GM12878 (cell line): ENCODE data around the gene FTO. TPM values are rescaled to one million over a fixed set of nuclear protein-coding genes. Genes with fewer than 3 reads are reported as not detected.

Source experiments
- ATAC-seq: fragments of 200-7000 bp; cut with Tn5 transposase; 3 replicates; pipeline ENCODE4 v1.9.1; 2020; ENCODE audit warnings: mild to moderate bottlenecking, moderate library complexity
- BruUV-seq: library from RNA; stranded (reverse); fragments of 400-500 nt; replicated peaks from 2 replicates; lab custom pipeline; 2021; lab: Mats Ljungman, UMichigan
- CTCF ChIA-PET: fragments of 300-600 bp; sonication (Branson Sonifier 250); formaldehyde crosslinking; extraction: SDS; loops from one replicate; lab custom pipeline; 2021; ENCODE audit warnings: inconsistent platforms; lab: Yijun Ruan, JAX
- POLR2A ChIA-PET: fragments of 350-600 bp; formaldehyde crosslinking; extraction: SDS; loops from one replicate; lab custom pipeline; 2021; ENCODE audit warnings: inconsistent platforms; lab: Charles Lee
- RAD21 ChIA-PET: fragments of 300-600 bp; sonication (Branson Sonifier 250); formaldehyde crosslinking; loops from one replicate; lab custom pipeline; 2023; ENCODE audit warnings: antibody characterized with exemption; ENCODE audit not compliant: unreplicated experiment; lab: Charles Lee
- SMC1A ChIA-PET: fragments of 300-600 bp; sonication (Branson Sonifier 250); formaldehyde crosslinking; loops from one replicate; lab custom pipeline; 2023; ENCODE audit not compliant: unreplicated experiment, uncharacterized antibody; lab: Charles Lee
- DNase-seq: peaks from one replicate; pipeline ENCODE4 v3.0.0-alpha.2; 2011; ENCODE audit warnings: low read depth, low spot score
- FAIRE-seq: peaks from 3 replicates; lab custom pipeline; 2011; peaks lifted over from hg19 to GRCh38; lab: Jason Lieb, UNC
- H2AFZ ChIP-seq: 2 replicates; pipeline ENCODE4 v1.6.0; 2011; ENCODE audit warnings: low read depth, low read length, control low read depth; ENCODE audit not compliant: control insufficient read depth
- H3K27ac ChIP-seq: 2 replicates; pipeline ENCODE4 v1.5.1; 2011; ENCODE audit warnings: control low read depth; ENCODE audit not compliant: control insufficient read depth, insufficient read depth
- H3K27me3 ChIP-seq, 2 experiments: replicated peaks in 1 of 2; 2 replicates each; pipeline versions ENCODE4 v1.6.0 to v1.6.1; 2011; ENCODE audit warnings: low read length in 1 of 2; ENCODE audit not compliant: control insufficient read depth in 2 of 2, insufficient read depth in 2 of 2
- H3K36me3 ChIP-seq, 2 experiments: 2 replicates each; pipeline ENCODE4 v1.5.1; 2011; ENCODE audit warnings: low read length in 1 of 2; ENCODE audit not compliant: control insufficient read depth in 2 of 2, insufficient read depth in 2 of 2
- H3K4me1 ChIP-seq: 2 replicates; pipeline ENCODE4 v1.6.1; 2011; ENCODE audit warnings: mild to moderate bottlenecking, low read length, moderate library complexity, mixed read lengths; ENCODE audit not compliant: control insufficient read depth, insufficient read depth
- H3K4me2 ChIP-seq: 2 replicates; pipeline ENCODE4 v1.6.0; 2011; ENCODE audit warnings: control low read depth; ENCODE audit not compliant: control insufficient read depth, insufficient read depth
- H3K4me3 ChIP-seq: fragments of 200-600 bp; sonication (generic); 2 replicates; pipeline ENCODE4 v1.5.1; 2016
- H3K79me2 ChIP-seq: 2 replicates; pipeline ENCODE4 v1.6.0; 2011; ENCODE audit warnings: low read length; ENCODE audit not compliant: control insufficient read depth, insufficient read depth
- H3K9ac ChIP-seq: 2 replicates; pipeline ENCODE4 v1.8.0; 2011; ENCODE audit warnings: low read length, control low read depth, mixed read lengths; ENCODE audit not compliant: control insufficient read depth, insufficient read depth
- H3K9me3 ChIP-seq: replicated peaks from 3 replicates; pipeline ENCODE4 v1.5.1; 2011; ENCODE audit warnings: mild to moderate bottlenecking, low read length; ENCODE audit not compliant: control insufficient read depth, insufficient read depth
- H4K20me1 ChIP-seq: 2 replicates; pipeline ENCODE4 v1.6.0; 2011; ENCODE audit not compliant: control insufficient read depth, insufficient read depth
- BACH1 ChIP-seq: fragments of 450-650 bp; IDR thresholded peaks from 2 replicates; pipeline ENCODE4 v1.6.1; 2017; ENCODE audit warnings: mild to moderate bottlenecking, borderline replicate concordance
- GABPA ChIP-seq: IDR thresholded peaks from 2 replicates; pipeline ENCODE4 v1.6.1; 2014; ENCODE audit warnings: antibody characterized with exemption, low read depth, mild to moderate bottlenecking, inconsistent platforms
- GATAD2B ChIP-seq: fragments of 450-650 bp; conservative IDR thresholded peaks from 2 replicates; pipeline ENCODE4 v1.6.1; 2017; ENCODE audit warnings: low read depth, mild to moderate bottlenecking, moderate library complexity
- HCFC1 ChIP-seq: fragments of 150-350 bp; IDR thresholded peaks from 2 replicates; pipeline ENCODE4 v1.6.1; 2014; ENCODE audit warnings: low read length
- PAX5 ChIP-seq: IDR thresholded peaks from 2 replicates; pipeline ENCODE4 v1.6.1; 2011; ENCODE audit warnings: low read depth, low read length, borderline replicate concordance
- PML ChIP-seq: IDR thresholded peaks from 2 replicates; pipeline ENCODE4 v1.6.1; 2012; ENCODE audit warnings: low read length, inconsistent platforms
- RAD21 ChIP-seq: IDR thresholded peaks from 2 replicates; pipeline ENCODE4 v1.6.1; 2011; ENCODE audit warnings: mild to moderate bottlenecking, low read depth, low read length, moderate library complexity; ENCODE audit not compliant: insufficient read depth
- RCOR1 ChIP-seq: conservative IDR thresholded peaks from 2 replicates; pipeline ENCODE4 v1.6.1; 2012; ENCODE audit warnings: low read depth, low read length, improper control_type of control experiment
- RFX5 ChIP-seq: IDR thresholded peaks from 2 replicates; pipeline ENCODE4 v1.6.1; 2011; ENCODE audit warnings: low read depth, low read length, improper control_type of control experiment
- SIX5 ChIP-seq: IDR thresholded peaks from 2 replicates; pipeline ENCODE4 v1.6.1; 2011; ENCODE audit warnings: mild to moderate bottlenecking, low read depth, low read length, moderate library complexity; ENCODE audit not compliant: severe bottlenecking
- SPI1 ChIP-seq: IDR thresholded peaks from 2 replicates; pipeline ENCODE4 v1.6.1; 2011; ENCODE audit warnings: low read depth, mild to moderate bottlenecking, low read length, moderate library complexity, borderline replicate concordance; ENCODE audit not compliant: insufficient read depth
- TARDBP ChIP-seq: IDR thresholded peaks from 2 replicates; pipeline ENCODE4 v1.6.1; 2016; ENCODE audit warnings: borderline replicate concordance
- ZNF217 ChIP-seq: fragments of 450-650 bp; IDR thresholded peaks from 2 replicates; pipeline ENCODE4 v1.6.1; 2017; ENCODE audit warnings: antibody characterized with exemption, mild to moderate bottlenecking
- ZNF24 ChIP-seq: fragments of 450-650 bp; IDR thresholded peaks from 2 replicates; pipeline ENCODE4 v1.6.1; 2017; ENCODE audit warnings: antibody characterized with exemption, mild to moderate bottlenecking
- ZNF274 ChIP-seq: IDR thresholded peaks from one replicate; pipeline ENCODE4 v1.8.0; 2011; ENCODE audit not compliant: insufficient read length, insufficient read depth
- ZNF622 ChIP-seq: fragments of 450-650 bp; IDR thresholded peaks from 2 replicates; pipeline ENCODE4 v1.6.1; 2017; ENCODE audit warnings: mild to moderate bottlenecking, inconsistent platforms
- WGBS: methylation state at CpG from one replicate; pipeline ENCODE4 v1.1.6; 2016; ENCODE audit warnings: low lambda C conversion rate; ENCODE audit not compliant: insufficient replicate concordance, insufficient coverage; ENCODE audit errors: missing lambda C conversion rate; 5-methylcytosine and 5-hydroxymethylcytosine counted together
- in situ Hi-C: fragments of 300-500 bp; cut with MboI; formaldehyde crosslinking; loops from 9 replicates; pipeline ENCODE4 v1.14.3; 2018; ENCODE audit warnings: mixed read lengths
- intact Hi-C: fragments of 100-400 bp; cut with micrococcal nuclease; formaldehyde crosslinking; loops from one replicate; pipeline ENCODE4 v1.14.2; 2022; ENCODE audit not compliant: unreplicated experiment
- polyA plus RNA-seq, 11 experiments: library from polyadenylated mRNA; depleted of rRNA in 4 of 11; unstranded in 6 of 11; stranded (reverse) in 5 of 11; fragments of >200 nt; fragmentation: Nextera tagmentation in 4 of 11; fragmentation: Illumina TruSeq in 1 of 11; extraction: Ambion mirVana in 4 of 11; extraction: Trizol in 1 of 11; gene quantifications; 1 replicate in 1 of 11; 2 replicates in 10 of 11; pipeline versions ENCODE4 v1.2.1 to v1.2.3, GENCODE V29; 2011 to 2016; ENCODE audit warnings: inconsistent platforms in 2 of 11, missing spikeins in 2 of 11, low read depth in 1 of 11
- total RNA-seq, 4 experiments: library from RNA; depleted of rRNA in 3 of 4; stranded (reverse); fragments of >200 nt in 3 of 4; fragmentation: Illumina TruSeq in 1 of 4; extraction: Trizol in 1 of 4; gene quantifications; 2 replicates each; pipeline versions ENCODE4 v1.2.1 to v1.2.3, GENCODE V29; 2013 to 2021
- TF ChIP-seq, protein P1 (sequence below): fragments of 450-650 bp; IDR thresholded peaks from 2 replicates; pipeline ENCODE4 v1.6.1; 2017; ENCODE audit warnings: low read depth, mild to moderate bottlenecking, moderate library complexity
- TF ChIP-seq, protein P2 (sequence below): fragments of 150-350 bp; IDR thresholded peaks from 2 replicates; pipeline ENCODE4 v1.6.1; 2014; ENCODE audit warnings: mild to moderate bottlenecking, low read depth, low read length

FTO gene
- total and polyA plus RNA-seq, 10 of the 15 experiments (the other 5 are each of a cell fraction or from before 2014, with no cell fraction given): 20.1 to 55.0 (median 47.0) TPM

DNA sequence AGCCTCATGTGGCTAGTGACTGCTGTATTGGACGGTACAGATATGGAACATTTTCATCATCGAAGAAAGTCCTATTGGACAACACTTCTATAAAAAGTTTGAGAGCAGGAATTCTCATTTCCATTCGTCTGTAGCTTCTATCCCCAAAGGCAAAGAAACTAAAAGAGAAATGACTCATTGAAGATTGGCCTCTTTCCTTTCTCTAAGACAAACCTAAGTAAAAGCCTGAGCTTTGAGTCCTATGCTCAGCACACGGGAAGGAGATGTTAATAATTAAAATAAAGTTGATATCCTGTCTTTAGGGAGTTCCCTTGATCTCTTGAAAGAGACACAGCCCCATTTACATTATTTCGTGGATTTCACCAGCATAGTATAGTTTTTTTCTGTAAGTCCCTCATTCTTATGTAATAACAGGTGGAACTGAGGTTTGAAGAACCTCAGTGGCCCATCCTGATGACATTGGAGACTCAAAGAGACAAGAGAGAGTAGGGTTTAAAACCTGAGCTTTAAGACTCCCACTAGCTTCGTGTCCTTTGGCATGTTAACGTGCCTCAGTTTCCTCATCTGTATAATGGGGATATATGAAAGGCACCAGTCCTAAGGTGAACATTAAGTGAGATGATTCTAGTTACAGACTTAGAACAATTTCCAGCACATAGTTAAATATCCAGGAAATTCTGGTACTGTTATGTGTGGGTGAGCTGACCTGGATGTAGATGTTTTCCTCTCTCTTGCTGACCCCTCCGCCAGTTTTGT is 408.7 kb downstream of the FTO start:
- H3K79me2 ChIP-seq: no peaks in the 10 kb centered on the region
- no peak overlapping the region for H3K4me2 ChIP-seq
- no peaks in the 10 kb centered on the region for H3K27me3 ChIP-seq
- no peak for DNase-seq
- in situ Hi-C loops (no loop called here), intact Hi-C loops (no loop called here)
- H3K27ac ChIP-seq: no peak overlapping the region
- H3K9ac ChIP-seq: no peak overlapping the region
- 84% methylated on average over 8 of the region's 8 CpGs for WGBS
- FAIRE-seq: no peak
- H4K20me1 ChIP-seq: no peaks in the 10 kb centered on the region
- no peak for ATAC-seq
- no peaks in the 10 kb centered on the region for H3K9me3 ChIP-seq
- H3K4me1 ChIP-seq: no peaks in the 10 kb centered on the region
- H3K36me3 ChIP-seq: no peaks in the 10 kb centered on the region
- TF ChIP-seq HCFC1 (no peak), RAD21 (no peak), ZNF274 (no peak), SPI1 (no peak), PML (no peak), ZNF217 (no peak), PAX5 (no peak), BACH1 (no peak), GATAD2B (no peak)
- ChIA-PET CTCF (no interaction called here), RAD21 (no interaction called here), POLR2A (no interaction called here), SMC1A (no interaction called here)
- BruUV-seq: no TSS peak
- H3K4me3 ChIP-seq: no peak overlapping the region
- H2AFZ ChIP-seq: no peak overlapping the region

DNA sequence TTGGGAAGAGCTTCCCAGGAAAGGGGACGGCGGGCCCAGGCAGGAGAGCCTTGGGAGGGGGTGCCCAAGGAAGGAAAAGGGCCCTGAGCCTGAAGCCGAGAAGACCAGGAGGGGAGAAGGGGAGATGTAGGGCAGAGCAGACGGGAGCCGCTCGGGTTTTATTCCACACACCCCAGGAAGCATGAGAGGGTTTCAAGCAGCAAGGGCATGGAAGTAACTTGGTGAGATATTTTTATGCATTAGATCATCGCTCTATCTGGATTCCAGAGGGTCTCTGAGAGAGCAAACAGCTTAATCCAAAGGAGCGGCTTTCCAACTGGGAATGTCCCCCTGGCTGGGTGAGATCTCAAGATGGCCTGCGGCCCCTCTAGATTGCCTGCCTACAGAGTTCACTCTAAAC is 411.6 kb downstream of the FTO start:
- CTCF ChIA-PET: no interaction called here

More for the DNA sequence above, 411.6 kb downstream of the FTO start:
- no peaks in the 10 kb centered on the region for H3K9me3 ChIP-seq
- BruUV-seq: no TSS peak
- no peak overlapping the region for H3K4me3 ChIP-seq
- 98% methylated on average over 6 of the region's 9 CpGs for WGBS
- in situ Hi-C loops: no loop called here
- no peak for FAIRE-seq
- ChIA-PET SMC1A (no interaction called here), POLR2A (no interaction called here), RAD21 (no interaction called here)
- intact Hi-C loops: no loop called here
- H4K20me1 ChIP-seq: no peaks in the 10 kb centered on the region
- no peak overlapping the region for H3K4me2 ChIP-seq
- H3K36me3 ChIP-seq: no peaks in the 10 kb centered on the region
- TF ChIP-seq, protein P1, sequence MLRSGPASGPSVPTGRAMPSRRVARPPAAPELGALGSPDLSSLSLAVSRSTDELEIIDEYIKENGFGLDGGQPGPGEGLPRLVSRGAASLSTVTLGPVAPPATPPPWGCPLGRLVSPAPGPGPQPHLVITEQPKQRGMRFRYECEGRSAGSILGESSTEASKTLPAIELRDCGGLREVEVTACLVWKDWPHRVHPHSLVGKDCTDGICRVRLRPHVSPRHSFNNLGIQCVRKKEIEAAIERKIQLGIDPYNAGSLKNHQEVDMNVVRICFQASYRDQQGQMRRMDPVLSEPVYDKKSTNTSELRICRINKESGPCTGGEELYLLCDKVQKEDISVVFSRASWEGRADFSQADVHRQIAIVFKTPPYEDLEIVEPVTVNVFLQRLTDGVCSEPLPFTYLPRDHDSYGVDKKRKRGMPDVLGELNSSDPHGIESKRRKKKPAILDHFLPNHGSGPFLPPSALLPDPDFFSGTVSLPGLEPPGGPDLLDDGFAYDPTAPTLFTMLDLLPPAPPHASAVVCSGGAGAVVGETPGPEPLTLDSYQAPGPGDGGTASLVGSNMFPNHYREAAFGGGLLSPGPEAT: no peak
- TF ChIP-seq ZNF24 (no peak), ZNF622 (no peak), TARDBP (no peak), RFX5 (no peak), SIX5 (no peak), RCOR1 (no peak), GABPA (no peak)
- TF ChIP-seq, protein P2, sequence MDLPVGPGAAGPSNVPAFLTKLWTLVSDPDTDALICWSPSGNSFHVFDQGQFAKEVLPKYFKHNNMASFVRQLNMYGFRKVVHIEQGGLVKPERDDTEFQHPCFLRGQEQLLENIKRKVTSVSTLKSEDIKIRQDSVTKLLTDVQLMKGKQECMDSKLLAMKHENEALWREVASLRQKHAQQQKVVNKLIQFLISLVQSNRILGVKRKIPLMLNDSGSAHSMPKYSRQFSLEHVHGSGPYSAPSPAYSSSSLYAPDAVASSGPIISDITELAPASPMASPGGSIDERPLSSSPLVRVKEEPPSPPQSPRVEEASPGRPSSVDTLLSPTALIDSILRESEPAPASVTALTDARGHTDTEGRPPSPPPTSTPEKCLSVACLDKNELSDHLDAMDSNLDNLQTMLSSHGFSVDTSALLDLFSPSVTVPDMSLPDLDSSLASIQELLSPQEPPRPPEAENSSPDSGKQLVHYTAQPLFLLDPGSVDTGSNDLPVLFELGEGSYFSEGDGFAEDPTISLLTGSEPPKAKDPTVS: no peak
- no peaks in the 10 kb centered on the region for H3K79me2 ChIP-seq
- H3K27ac ChIP-seq: no peak overlapping the region
- H3K9ac ChIP-seq: no peak overlapping the region
- no peaks in the 10 kb centered on the region for H3K4me1 ChIP-seq
- DNase-seq: no peak
- H2AFZ ChIP-seq: no peak overlapping the region
- H3K27me3 ChIP-seq: no peaks in the 10 kb centered on the region
- ATAC-seq: no peak
